Activated CD8-positive, alpha-beta T cell treated with anti-CD3 and anti-CD28 coated beads for 36 hours (primary cell): ENCODE measurements around the gene SLC22A23. TPM values are rescaled to one million over a fixed set of nuclear protein-coding genes. Genes with fewer than 3 reads are reported as not detected.

Experiments used
- ATAC-seq: fragments of 200-7000 bp; cut with Tn5 transposase; one replicate; pipeline ENCODE4 v1.10.0; 2021; ENCODE audit warnings: mild to moderate bottlenecking, moderate library complexity
- CTCF ChIA-PET: fragments of 350-600 bp; sonication (Branson Sonifier 250); formaldehyde crosslinking; loops from one replicate; lab custom pipeline; 2021; ENCODE audit warnings: antibody characterized with exemption; lab: Charles Lee
- POLR2A ChIA-PET: fragments of 350-600 bp; sonication (Branson Sonifier 250); formaldehyde crosslinking; loops from one replicate; lab custom pipeline; 2021; ENCODE audit warnings: antibody characterized with exemption; lab: Charles Lee
- DNase-seq: peaks from one replicate; pipeline ENCODE4 v3.0.0-alpha.2; 2020
- H3K27ac Mint-ChIP-seq: one replicate; pipeline ENCODE4 v1.8.0; 2021; ENCODE audit warnings: mild to moderate bottlenecking, mixed read lengths
- H3K27me3 Mint-ChIP-seq: one replicate; pipeline ENCODE4 v1.8.0; 2021; ENCODE audit warnings: mixed read lengths
- H3K36me3 Mint-ChIP-seq: one replicate; pipeline ENCODE4 v1.8.0; 2021; ENCODE audit warnings: low read depth, mixed read lengths
- H3K4me1 Mint-ChIP-seq: one replicate; pipeline ENCODE4 v1.8.0; 2021; ENCODE audit warnings: low read depth, mixed read lengths
- H3K4me3 Mint-ChIP-seq: one replicate; pipeline ENCODE4 v1.8.0; 2021; ENCODE audit warnings: mild to moderate bottlenecking, moderate library complexity, mixed read lengths
- H3K9me3 Mint-ChIP-seq: one replicate; pipeline ENCODE4 v1.8.0; 2021; ENCODE audit warnings: mixed read lengths
- intact Hi-C: fragments of 100-400 bp; cut with micrococcal nuclease; formaldehyde crosslinking; loops from one replicate; pipeline ENCODE4 v1.10.0; 2022
- total RNA-seq, 2 experiments: library from RNA; stranded (reverse); gene quantifications; one replicate each; pipeline ENCODE4 v1.2.3, GENCODE V29; 2021
- TF ChIP-seq, protein P1 (sequence below): fragments of 200-600 bp; IDR thresholded peaks from one replicate; pipeline ENCODE4 v1.8.0; 2022; ENCODE audit warnings: antibody characterized with exemption, mild to moderate bottlenecking

SLC22A23 gene
- total RNA-seq, 2 experiments from 2014 or later: 0.16 to 0.34 TPM

DNA sequence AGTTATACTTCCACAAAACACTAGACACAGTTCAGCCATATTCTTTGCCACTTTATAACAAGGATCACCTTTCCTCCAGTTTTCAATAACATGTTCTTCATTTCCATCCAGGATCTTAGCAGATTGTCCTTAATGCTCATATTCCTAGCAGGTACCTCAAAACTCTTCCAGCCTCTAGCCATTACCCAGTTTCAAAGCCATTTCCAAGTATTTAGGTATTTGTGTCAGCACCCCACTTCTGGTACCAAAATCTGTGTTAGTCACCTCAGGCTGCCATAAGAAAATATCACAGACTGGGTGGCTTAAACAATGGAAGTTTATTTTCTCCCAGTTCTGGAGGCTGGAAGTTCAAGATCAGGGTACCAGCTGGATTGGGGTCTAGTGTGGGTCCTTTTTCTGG is 23.2 kb upstream of the SLC22A23 start:
- Mint-ChIP-seq H3K36me3 (no peaks in the 10 kb centered on the region), H3K9me3 (peaks cover 6% of the 10 kb centered on the region), H3K4me3 (no peak overlapping the region), H3K27me3 (peaks cover 8% of the 10 kb centered on the region), H3K4me1 (no peaks in the 10 kb centered on the region), H3K27ac (no peak overlapping the region)
- TF ChIP-seq, protein P1, sequence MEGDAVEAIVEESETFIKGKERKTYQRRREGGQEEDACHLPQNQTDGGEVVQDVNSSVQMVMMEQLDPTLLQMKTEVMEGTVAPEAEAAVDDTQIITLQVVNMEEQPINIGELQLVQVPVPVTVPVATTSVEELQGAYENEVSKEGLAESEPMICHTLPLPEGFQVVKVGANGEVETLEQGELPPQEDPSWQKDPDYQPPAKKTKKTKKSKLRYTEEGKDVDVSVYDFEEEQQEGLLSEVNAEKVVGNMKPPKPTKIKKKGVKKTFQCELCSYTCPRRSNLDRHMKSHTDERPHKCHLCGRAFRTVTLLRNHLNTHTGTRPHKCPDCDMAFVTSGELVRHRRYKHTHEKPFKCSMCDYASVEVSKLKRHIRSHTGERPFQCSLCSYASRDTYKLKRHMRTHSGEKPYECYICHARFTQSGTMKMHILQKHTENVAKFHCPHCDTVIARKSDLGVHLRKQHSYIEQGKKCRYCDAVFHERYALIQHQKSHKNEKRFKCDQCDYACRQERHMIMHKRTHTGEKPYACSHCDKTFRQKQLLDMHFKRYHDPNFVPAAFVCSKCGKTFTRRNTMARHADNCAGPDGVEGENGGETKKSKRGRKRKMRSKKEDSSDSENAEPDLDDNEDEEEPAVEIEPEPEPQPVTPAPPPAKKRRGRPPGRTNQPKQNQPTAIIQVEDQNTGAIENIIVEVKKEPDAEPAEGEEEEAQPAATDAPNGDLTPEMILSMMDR: no peak
- ChIA-PET CTCF (no interaction called here), POLR2A (no interaction called here)
- DNase-seq: no peak
- intact Hi-C loops: no loop called here
- no peak for ATAC-seq

DNA sequence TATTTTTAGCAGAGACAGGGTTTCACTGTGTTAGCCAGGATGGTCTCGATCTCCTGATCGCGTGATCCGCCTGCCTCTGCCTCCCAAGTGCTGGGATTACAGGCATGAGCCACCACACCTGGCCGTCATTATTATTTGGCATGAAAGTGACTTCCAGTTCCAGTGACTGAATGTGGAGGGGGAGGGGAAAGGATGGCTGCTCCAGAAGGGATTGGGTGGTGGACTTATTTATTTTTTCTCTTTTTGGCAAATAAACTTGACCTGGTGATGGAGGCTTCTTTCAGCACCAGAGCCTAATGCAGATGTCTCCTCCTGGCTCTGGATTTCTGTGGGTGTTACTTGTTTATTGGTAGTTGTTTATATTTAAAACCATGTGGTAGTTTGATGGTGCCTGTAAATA is 16.9 kb upstream of the SLC22A23 start:
- H3K4me3 Mint-ChIP-seq: no peak overlapping the region
- TF ChIP-seq, protein P1: no peak
- POLR2A ChIA-PET: no interaction called here
- H3K36me3 Mint-ChIP-seq: no peaks in the 10 kb centered on the region
- H3K27ac Mint-ChIP-seq: no peak overlapping the region
- DNase-seq: no peak
- intact Hi-C loops: no loop called here
- H3K27me3 Mint-ChIP-seq: no peaks in the 10 kb centered on the region
- CTCF ChIA-PET: no interaction called here
- H3K9me3 Mint-ChIP-seq: no peaks in the 10 kb centered on the region
- H3K4me1 Mint-ChIP-seq: no peaks in the 10 kb centered on the region
- ATAC-seq: no peak

DNA sequence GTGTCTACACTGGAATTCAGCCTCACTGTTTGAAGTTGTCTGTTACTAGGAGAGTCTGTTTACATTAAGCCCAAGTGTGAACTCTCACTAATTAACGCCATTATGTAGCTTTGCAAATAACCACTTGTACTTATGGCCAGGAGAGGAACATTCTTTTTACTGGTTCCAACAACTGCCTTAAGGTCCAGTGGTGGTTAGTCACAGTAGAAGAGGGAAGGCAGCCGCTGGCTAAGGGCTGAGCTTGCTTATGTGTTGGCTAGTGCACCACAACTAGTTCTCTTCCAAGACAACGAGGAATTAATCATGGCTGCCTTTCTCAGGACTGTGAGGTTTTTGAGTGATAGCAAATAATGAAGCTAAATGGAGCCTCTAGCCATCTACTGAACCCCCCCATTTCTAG is 14.9 kb upstream of the SLC22A23 start:
- intact Hi-C loops: no loop called here
- Mint-ChIP-seq H3K27ac (no peak overlapping the region), H3K4me1 (no peaks in the 10 kb centered on the region), H3K4me3 (no peak overlapping the region), H3K9me3 (no peaks in the 10 kb centered on the region), H3K27me3 (no peaks in the 10 kb centered on the region), H3K36me3 (no peaks in the 10 kb centered on the region)
- POLR2A ChIA-PET: no interaction called here
- DNase-seq (no peak), ATAC-seq (no peak)
- CTCF ChIA-PET: interaction anchor here (1.1 to 1.5 kb wide), 3 partner anchors 10 to 17 kb away, joined by 3 read pairs; no protein-coding TSS in a partner anchor
- TF ChIP-seq, protein P1: no peak

DNA sequence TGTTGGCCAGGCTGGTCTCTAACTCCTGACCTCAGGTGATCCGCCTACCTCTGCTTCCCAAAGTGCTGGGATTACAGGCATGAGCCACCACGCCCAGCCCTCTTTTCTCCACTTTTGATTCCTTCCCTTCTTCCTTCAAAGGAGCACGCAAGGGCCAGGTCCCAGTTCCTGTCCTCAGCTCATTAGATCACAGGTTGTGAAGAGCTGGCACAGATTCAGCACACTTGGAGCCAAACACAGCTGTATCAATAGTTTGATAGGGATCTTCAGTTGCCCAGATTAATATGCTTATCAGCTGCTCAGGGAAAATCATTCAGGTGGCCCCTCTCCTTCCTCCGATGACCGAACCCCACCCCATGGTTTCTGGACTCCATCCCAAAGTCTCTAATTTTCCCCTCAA is 14.4 kb upstream of the SLC22A23 start:
- POLR2A ChIA-PET: no interaction called here

DNA sequence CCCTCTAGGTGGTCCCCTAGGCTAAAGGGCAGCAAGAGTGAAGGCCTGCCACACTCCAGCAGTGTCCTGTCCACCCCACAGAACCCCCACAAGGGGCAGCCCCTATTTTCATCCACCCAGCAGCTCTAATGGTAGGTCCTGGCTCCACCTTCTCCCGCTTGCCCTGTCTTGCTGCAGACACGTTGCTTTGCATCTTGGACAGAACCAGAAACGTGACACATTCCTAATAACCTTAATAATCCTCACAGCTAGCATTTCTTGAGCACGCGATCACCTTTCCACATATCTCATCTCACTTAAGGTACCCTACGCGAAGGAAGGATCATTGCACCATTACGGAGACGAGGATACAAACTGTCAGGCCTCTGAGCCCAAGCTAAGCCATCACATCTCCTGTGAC is 11.7 kb upstream of the SLC22A23 start:
- ATAC-seq (no peak), DNase-seq (no peak)
- Mint-ChIP-seq H3K4me3 (no peak overlapping the region), H3K27me3 (no peaks in the 10 kb centered on the region), H3K36me3 (no peaks in the 10 kb centered on the region), H3K4me1 (no peaks in the 10 kb centered on the region), H3K27ac (no peak overlapping the region), H3K9me3 (no peaks in the 10 kb centered on the region)
- intact Hi-C loops: no loop called here
- ChIA-PET POLR2A (no interaction called here), CTCF (no interaction called here)
- TF ChIP-seq, protein P1: no peak

More for the DNA sequence above, 14.4 kb upstream of the SLC22A23 start:
- CTCF ChIA-PET: interaction anchor here (1.5 kb wide), 1 partner anchor 17 kb away, joined by 3 read pairs; no protein-coding TSS in a partner anchor
- DNase-seq: no peak
- Mint-ChIP-seq H3K9me3 (no peaks in the 10 kb centered on the region), H3K4me3 (no peak overlapping the region), H3K4me1 (no peaks in the 10 kb centered on the region), H3K36me3 (no peaks in the 10 kb centered on the region), H3K27me3 (no peaks in the 10 kb centered on the region), H3K27ac (no peak overlapping the region)
- TF ChIP-seq, protein P1: no peak
- intact Hi-C loops: no loop called here
- ATAC-seq: no peak
